HTERT RPE-1 (cell line): Measurements from ENCODE around the gene METTL15.
"Not testable (repeated sequence)": the region's sequence is repeated elsewhere in the genome, so short reads cannot be mapped to it uniquely, and the experiment has no call there.

ENCODE experiments used
- in situ Hi-C: fragments of 300-500 bp; cut with MboI; formaldehyde crosslinking; loops from 4 replicates; pipeline ENCODE4 v1.14.3; 2020; ENCODE audit warnings: low sequenced_read_pairs

Gene METTL15

DNA sequence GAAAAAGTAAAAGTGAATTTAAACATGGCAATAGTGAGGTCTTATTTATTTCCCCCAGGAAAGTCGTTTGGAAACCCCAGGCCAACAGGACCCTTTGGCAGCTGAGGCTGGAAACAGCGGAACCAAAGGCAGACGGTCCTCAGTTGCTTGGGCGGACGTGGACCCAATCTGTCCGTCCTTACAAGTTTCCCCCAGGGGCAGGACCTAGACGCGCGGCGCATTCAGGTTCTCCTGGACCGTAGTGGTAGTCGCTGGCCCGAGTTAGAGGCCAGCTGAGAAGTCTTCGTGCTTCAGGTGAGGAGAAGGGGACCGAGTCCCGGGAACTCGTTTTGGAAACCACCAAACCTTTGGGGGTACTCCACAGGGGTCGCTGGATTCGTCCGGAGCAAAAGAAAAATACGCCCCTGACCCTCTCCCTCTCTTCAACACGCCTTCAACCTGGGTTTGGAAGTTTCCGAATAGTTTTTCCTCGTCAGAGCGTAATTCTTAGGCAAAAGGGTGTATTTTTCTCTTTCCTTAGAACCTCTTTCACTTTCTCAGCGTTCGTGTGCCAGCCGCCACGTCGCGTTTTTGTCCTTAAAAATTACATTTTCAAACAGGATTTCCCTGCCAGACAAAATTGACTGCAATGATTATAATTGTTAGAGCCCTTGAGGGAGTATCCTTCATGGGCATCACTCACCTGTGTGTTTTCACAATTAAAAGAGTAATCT is 2.1 kb downstream of the METTL15 start:
- in situ Hi-C loops: no loop called here

DNA sequence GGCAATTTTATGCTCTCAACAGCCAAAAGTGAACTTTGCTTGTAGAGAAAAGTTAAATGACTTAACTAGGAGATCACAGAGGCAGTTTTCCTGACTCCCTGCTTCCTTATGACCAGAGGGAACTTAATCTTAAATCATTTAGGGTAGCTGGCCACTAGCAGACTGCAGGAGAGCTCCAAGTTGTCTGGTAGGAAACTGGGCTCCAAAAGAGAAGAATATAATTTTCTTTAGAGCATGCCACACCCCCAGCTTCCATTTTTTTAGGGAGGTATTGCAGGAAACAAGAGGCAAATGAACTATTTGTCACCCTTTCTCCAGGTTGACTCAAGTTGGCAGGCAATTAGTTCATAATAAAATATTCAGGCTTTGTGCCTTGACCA is 2.6 kb downstream of the METTL15 start:
- in situ Hi-C loops: no loop called here

DNA sequence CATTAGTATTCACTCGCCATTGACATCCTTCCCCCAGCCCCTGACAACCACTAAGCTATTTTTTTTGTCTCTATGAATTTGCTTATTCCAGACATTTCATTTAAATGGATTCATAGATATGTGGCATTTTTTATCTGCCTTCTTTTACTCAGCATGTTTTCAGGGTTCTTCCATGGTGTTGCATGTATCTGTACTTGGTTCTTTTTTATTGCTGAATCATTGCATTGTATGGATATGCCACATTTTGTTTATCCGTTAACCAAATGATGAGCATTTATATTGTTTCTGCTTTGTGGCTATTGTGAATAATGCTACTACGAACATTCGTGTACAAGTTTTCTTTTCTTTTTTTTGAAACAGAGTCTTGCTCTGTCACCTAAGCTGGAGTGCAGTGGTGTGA is 5.9 kb downstream of the METTL15 start:
- in situ Hi-C loops: no loop called here

GRCh38 chr11:28114731-28115130 is 6.5 kb downstream of the METTL15 start:
- in situ Hi-C loops: no loop called here

- in situ Hi-C loops: no loop called here
Measured at GRCh38 chr11:28117712-28118111, 9.5 kb downstream of the METTL15 start.

DNA sequence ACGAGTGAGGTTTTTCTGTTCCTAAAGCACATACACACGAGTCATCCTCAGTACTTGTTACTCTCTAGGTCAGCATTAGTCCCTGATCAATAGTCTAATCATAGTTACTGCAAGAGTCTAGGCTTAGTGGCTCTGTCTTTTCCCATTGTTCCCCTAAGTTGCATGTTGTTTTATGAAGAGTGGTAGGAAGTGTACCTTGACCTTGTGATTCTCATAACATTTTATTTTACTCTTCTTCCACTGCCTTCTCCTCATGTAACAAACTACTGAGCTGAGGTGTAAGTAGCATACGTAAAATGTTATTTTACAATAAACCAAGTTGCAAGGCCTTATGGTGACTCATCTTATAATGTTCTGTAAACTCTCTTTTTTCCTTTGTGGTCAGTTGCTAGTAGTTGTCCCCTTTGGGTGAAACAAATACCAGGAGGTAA is 15.0 kb downstream of the METTL15 start:
- in situ Hi-C loops: no loop called here

GRCh38 chr11:28132548-28132947 is 24.4 kb downstream of the METTL15 start:
- in situ Hi-C loops: no loop called here

- in situ Hi-C loops: no loop called here
Measured at GRCh38 chr11:28133146-28133545, 25.0 kb downstream of the METTL15 start.

DNA sequence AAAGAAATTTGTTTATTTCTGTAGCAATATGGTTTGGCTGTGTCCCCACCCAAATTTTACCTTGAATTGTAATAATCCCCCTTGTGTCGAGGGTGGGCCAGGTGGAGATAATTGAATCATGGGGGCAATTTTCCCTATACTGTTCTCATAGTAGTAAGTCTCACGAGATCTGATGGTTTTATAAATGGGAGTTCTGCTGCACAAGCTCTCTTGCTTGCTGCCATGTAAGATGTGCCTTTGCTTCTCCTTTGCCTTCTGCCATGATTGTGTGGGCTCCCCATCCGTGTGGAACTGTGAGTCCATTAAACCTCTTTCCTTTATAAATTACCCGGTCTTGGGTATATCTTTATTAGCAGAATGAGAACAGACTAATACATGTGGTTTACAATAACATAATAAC is 28.0 kb downstream of the METTL15 start:
- in situ Hi-C loops: not testable (repeated sequence)

GRCh38 chr11:28137366-28137765 is 29.2 kb downstream of the METTL15 start:
- in situ Hi-C loops: no loop called here

DNA sequence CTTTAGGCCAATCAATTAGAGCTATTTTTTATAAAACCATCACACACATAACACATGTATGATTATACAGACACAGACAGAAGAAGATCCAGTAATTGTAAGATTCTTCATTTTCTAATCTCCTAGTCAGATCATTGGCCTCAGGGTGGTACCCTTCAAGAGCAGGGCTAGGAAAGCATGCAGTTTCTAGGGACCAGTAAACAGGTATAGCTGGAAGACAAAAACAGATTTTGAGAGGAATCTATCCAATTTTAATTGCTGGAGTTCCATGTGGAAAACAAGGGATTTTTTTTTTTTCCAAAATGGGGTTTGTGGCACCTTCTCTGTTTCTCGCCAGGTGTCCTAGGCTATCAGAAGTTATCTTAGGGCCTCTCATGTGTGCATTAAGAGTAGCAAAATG is 29.6 kb downstream of the METTL15 start:
- in situ Hi-C loops: no loop called here

GRCh38 chr11:28139841-28140415 is 31.7 kb downstream of the METTL15 start:
- in situ Hi-C loops: no loop called here

DNA sequence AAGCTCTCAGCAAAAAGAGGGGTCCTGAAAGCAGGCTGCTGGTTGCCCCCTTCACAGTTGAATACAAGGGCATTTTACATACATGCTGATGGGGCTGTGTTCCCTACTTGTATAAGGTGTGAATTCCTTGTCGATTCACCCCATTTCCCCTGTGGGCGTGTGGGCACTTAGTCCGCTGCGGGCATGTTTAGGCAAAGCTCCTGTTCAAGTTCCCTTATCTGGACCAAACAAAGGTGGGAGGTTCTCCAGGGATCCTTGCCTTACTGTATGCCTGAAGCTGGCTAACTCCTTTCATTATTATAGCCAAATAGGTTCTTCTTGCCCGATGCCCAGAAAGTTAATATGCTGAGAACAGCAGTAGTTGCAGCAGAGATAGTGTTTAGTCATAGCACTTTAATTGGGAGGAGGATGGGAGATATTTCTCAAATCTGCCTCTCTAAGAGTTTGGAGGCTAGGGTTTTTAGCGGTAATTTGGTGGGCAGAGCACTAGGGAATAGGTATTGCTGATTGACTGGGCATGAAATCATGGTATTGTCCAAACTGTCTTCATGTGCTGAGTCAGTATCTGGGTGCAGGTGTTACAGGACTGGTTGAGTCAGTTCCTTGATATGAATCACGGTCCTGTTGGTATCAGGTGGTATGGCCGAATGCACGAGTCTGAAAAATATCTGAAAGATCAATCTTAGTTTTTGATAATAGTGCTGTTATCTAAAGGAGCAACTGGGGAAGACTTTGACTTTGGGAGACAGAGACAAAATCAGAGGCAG is 32.7 kb downstream of the METTL15 start:
- in situ Hi-C loops: no loop called here

DNA sequence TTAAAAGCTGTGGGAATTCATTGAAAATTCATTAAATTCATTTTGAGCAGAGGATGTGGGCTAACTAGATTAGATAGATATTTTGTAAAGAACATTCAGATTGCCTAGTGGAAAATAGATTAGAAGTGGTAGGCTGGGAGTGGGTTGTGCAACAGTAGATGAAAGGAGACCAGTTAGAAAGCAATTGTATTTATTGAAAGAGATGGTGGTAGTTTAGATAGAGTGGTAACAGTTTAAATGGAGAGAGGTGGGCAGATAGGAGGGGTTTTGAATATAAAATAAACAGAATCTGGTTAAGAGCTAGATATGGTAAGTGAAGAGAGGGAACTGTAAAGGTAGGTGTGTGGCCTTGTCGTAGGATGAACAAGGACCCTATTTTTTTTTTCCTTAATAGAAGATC is 34.5 kb downstream of the METTL15 start:
- in situ Hi-C loops: no loop called here

DNA sequence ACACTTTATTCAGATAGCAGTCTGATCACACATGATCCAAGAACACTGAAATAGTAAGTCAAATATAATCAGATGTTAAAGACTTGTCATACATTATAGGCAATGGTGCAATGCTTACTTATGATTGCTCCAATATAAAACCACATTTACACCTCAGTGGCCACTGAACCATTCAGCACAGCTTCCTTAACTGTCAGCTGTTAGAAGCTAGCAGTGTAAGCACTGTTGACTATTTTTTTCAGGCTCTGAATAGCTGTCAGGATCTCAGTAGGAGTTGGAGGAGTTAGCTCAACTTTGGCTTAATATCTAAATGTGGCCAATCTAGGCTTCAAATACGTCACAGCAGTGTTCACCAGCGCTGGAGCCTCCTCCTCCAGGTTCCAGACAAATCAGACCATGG is 36.6 kb downstream of the METTL15 start:
- in situ Hi-C loops: no loop called here

DNA sequence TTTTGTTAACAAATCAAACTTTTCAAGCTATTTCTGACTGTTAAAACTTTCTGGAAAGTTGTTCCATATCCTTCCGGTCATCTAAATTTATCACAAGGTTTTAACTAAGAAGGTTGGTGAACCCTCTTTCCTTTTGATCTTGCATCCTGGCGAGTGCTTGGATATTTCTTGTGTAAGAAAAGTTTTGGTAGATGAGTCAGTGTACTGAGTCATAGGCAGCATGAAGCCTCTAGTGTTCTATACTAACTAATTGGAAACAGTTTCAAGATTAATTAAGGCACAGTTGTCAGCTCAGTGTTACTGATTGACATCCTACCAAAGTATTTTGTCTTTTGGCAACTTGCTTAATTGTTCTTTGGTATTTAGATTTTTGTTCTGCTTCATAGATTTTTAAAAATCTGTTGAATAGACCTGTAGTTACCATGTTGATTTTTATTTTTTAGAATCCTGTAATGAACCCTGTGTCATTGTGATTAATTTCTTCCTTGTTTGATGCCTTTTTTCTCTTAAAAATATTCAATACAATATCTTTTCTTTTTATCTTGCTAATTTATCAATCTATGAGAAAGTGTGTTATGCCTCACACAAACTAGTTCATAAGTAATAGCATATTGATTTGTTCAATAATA is 38.0 kb downstream of the METTL15 start:
- in situ Hi-C loops: no loop called here

- in situ Hi-C loops: no loop called here
Measured at GRCh38 chr11:28152743-28153142, 44.6 kb downstream of the METTL15 start.

DNA sequence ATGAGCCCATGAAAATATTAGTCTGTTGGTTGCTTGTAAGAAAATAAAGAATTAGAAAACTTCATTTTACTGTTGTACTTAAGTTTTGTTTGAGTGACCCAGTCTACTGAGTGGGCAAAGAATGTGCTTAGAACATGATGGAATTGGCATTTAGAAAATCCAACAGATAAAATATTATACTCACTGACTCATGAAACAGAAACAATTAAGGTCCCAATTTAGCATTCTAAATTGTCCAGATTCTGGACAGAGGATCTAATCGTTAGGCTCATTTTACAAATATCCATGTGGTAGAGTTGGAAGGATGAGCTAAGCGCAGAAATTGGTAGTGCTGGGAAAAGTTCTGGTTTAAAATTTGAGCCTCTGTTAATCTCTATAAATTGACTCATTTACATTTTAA is 45.4 kb downstream of the METTL15 start:
- in situ Hi-C loops: no loop called here

GRCh38 chr11:28168718-28169117 is 60.5 kb downstream of the METTL15 start:
- in situ Hi-C loops: no loop called here

DNA sequence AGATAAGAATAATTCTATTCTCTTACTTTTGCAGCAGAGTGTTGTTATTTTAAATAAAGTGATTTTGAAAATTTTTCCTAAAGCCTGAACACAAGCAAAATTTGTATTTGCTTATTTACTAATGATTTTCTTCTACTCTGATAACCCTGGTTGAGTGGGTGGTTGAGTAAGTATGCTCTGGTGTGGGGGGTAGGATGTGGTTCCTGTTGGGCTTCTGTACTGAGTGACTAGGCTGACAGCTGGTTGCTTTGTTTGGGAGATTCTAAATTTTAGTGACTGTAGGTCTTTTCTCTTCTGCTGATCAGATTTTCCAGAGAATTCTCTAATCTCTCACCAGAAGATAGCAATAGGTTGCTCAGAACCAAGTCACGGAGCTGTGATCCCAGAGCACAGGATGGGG is 61.6 kb downstream of the METTL15 start:
- in situ Hi-C loops: no loop called here

DNA sequence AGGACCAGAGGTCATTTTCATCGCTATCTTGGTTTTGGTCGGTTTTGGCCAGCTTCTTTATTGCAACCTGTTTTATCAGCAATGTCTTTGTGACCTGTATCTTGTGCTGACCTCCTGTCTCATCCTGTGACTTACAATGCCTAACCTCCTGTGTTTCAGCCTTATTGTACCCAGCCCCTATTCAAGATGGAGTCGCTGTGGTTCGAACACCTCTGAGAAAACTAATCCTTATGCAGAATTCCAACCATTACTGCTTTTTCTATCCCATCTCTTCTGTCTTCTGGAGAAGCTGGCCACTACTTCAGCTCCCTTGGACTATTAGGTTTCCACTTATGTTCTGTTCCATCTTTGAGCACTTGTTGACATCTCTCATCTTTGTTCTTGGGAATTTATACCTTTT is 62.6 kb downstream of the METTL15 start:
- in situ Hi-C loops: no loop called here

DNA sequence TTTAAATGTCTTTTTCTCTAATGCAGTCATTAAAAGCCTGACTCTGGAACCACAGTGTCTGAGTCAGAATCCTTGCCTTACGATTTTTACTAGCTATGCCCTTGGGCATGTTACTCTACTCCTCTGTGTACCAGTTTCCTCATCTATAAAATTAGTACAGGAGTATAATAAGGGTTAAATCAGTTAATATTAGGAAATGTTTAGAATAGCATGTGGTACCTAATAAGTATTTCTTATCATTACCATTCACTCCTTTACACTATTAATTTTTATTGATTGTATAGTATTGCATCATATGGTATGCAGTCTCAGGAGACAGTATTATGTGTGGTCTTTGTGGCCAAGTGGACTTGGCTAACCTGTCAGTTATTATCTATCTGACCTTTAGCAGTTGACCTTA is 68.2 kb downstream of the METTL15 start:
- in situ Hi-C loops: no loop called here
